ENCODE data around the gene ADAMTSL2.

The ADAMTSL2 gene

DNA sequence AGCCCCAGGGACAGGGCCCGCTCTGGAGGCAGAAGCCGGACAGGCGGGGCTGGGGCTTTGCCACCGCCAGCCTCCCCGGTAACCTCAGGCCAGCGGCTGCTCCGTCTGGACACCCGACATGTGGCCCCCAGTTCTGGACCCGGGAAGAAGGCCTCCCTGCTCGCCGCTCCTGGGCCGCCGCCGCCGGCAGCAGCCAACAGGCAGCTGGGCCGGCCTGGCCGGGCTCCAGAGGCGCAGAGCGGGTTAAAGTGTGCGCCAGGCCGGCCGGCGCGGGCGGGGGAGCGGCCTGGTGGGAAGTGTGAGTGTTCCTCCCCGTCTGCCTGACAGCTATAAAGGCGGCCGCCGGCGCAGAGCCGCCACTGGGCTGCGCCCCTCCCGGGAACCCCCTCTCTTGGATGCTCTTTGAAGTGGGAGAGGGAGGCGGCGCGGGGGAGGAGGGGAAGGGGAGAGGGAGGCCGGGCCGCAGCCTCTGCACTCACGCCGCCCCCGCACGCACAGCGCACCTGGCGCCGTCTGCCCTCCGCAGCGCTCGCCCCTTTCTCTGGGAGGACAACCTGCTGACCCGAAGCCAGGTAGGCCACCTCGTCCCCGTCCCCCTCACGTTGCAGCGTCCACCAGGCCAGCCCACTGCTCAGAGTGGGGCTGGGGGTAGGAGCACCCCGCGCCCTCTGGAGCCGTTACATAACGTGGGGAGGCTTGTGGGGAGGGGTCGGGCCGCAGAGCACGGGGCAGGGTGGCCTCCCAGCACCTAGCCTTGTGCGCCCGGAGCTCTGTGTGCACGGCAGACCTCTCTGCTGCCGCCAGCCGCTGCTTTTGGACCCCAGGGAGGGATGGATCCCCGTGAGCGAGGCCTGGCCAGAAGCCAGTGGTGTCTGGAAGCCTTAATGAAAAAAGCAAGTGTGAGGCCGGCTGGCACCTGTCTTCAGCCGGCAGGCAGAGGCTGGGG is at the start of gene ADAMTSL2:
Gene ADAMTSL2 (plus strand): TSS at position 359 of the 946 bp plus-strand sequence. CDS start 2,009 bp downstream, outside the sequence.
- H3K36me3 ChIP-seq (replicated peaks; ENCODE audit: low read depth, low read length): no peaks in the 10 kb centered on the region
- H2AFZ ChIP-seq (ENCODE audit: low read depth, low read length): no peak within 1 kb of the TSS
- TF ChIP-seq, protein P1, sequence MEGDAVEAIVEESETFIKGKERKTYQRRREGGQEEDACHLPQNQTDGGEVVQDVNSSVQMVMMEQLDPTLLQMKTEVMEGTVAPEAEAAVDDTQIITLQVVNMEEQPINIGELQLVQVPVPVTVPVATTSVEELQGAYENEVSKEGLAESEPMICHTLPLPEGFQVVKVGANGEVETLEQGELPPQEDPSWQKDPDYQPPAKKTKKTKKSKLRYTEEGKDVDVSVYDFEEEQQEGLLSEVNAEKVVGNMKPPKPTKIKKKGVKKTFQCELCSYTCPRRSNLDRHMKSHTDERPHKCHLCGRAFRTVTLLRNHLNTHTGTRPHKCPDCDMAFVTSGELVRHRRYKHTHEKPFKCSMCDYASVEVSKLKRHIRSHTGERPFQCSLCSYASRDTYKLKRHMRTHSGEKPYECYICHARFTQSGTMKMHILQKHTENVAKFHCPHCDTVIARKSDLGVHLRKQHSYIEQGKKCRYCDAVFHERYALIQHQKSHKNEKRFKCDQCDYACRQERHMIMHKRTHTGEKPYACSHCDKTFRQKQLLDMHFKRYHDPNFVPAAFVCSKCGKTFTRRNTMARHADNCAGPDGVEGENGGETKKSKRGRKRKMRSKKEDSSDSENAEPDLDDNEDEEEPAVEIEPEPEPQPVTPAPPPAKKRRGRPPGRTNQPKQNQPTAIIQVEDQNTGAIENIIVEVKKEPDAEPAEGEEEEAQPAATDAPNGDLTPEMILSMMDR (IDR thresholded peaks at IDR 0.05; ENCODE audit: low read depth, low read length): no peak
- TF ChIP-seq EZH2phosphoT487 (IDR thresholded peaks at IDR 0.05; ENCODE audit: low read depth): no peak
- H3K4me3 ChIP-seq (ENCODE audit: low read length): no peak within 1 kb of the TSS
- H3K9ac ChIP-seq (ENCODE audit: low read length): no peak within 1 kb of the TSS
- peaks cover 16% of the 10 kb centered on the region for H3K27me3 ChIP-seq (ENCODE audit: low read depth, low read length)
- H4K20me1 ChIP-seq (ENCODE audit: insufficient read depth, low read length): no peaks in the 10 kb centered on the region
- no peaks in the 10 kb centered on the region for H3K79me2 ChIP-seq (ENCODE audit: low read length)
- no peaks in the 10 kb centered on the region for H3K9me3 ChIP-seq (ENCODE audit: insufficient read depth, low read length)
- no peak within 1 kb of the TSS for H3K27ac ChIP-seq (ENCODE audit: low read length)
- H3K4me1 ChIP-seq (ENCODE audit: low read length): no peaks in the 10 kb centered on the region
- no peak within 1 kb of the TSS for H3K4me2 ChIP-seq (ENCODE audit: low read length)

DNA sequence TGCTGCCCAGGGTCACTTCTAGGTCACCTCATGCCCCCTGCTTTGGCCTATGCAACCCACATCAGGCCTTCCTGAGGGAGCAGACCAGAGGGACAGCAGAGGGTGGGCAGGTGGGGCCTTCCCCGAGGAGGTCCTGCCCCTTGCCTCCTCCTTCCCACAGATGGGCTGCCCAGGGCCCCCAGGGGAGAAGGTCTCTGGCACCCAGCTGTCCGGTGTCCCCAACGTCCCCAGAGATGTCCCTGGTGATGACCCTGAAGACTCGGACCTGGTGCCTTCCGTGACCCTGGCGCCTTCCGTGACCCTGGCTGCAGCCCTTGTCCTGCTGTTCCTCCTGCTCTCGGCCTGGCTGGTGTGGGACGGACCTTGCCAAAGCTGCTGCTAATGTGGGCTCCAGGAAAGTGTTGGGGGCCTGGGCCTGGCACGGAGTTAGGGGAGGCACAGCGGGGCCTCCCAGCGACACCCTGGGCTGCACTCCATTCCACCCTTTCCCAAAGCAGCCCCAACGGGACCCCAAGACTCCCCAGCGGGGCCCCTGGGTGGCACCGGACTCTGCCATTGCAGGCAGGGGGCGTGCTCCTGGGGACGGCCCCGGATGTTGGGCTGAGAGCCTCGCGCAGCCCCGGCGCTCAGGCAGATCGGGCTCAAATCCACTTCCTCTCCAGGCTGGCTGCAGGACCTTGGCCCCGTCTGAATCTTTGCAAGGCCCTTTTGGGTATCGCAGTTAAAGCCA is 48.8 kb upstream of the ADAMTSL2 start:
- Histone ChIP-seq H3K9me3 (ENCODE audit: insufficient read depth, low read length) (no peaks in the 10 kb centered on the region), H3K4me3 (ENCODE audit: low read length) (peak overlapping the region; percentile 78), H3K79me2 (ENCODE audit: low read length) (no peaks in the 10 kb centered on the region), H2AFZ (ENCODE audit: low read depth, low read length) (peak overlapping the region; percentile 94), H3K36me3 (replicated peaks; ENCODE audit: low read depth, low read length) (no peaks in the 10 kb centered on the region), H3K27ac (ENCODE audit: low read length) (no peak overlapping the region), H3K4me2 (ENCODE audit: low read length) (peak overlapping the region; percentile 100), H4K20me1 (ENCODE audit: insufficient read depth, low read length) (no peaks in the 10 kb centered on the region), H3K27me3 (ENCODE audit: low read depth, low read length) (peaks cover 22% of the 10 kb centered on the region), H3K4me1 (ENCODE audit: low read length) (peaks cover 8% of the 10 kb centered on the region), H3K9ac (ENCODE audit: low read length) (peak overlapping the region; percentile 72)
- TF ChIP-seq, protein P1 (IDR thresholded peaks at IDR 0.05; ENCODE audit: low read depth, low read length): no peak
- TF ChIP-seq EZH2phosphoT487 (IDR thresholded peaks at IDR 0.05; ENCODE audit: low read depth): no peak

DNA sequence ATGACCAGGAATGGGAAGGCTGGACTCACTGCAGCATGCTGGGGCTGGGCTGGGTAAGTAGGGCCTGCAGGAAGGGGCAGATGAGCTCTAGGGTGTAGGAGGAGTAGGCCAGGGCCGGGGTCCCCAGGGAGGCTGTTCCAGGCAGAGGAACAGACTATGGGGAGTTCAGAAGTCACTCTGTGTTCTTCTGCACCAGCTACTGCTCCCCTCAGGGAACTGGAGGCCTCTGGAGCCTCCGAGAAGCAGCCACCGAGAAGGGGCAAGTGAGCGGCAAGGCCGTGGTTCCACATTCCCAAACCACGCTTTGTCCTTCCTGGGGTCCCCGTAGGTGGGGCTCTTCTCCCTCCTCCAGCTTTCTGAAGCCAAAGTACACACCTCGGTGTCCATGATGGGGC is 47.2 kb upstream of the ADAMTSL2 start:
- peaks cover 22% of the 10 kb centered on the region for H3K27me3 ChIP-seq (ENCODE audit: low read depth, low read length)

More for the DNA sequence above, 47.2 kb upstream of the ADAMTSL2 start:
- H3K4me3 ChIP-seq (ENCODE audit: low read length): no peak overlapping the region
- no peaks in the 10 kb centered on the region for H3K79me2 ChIP-seq (ENCODE audit: low read length)
- no peaks in the 10 kb centered on the region for H3K9me3 ChIP-seq (ENCODE audit: insufficient read depth, low read length)
- H3K4me2 ChIP-seq (ENCODE audit: low read length): no peak overlapping the region
- H2AFZ ChIP-seq (ENCODE audit: low read depth, low read length): no peak overlapping the region
- H3K9ac ChIP-seq (ENCODE audit: low read length): no peak overlapping the region
- H4K20me1 ChIP-seq (ENCODE audit: insufficient read depth, low read length): no peaks in the 10 kb centered on the region
- peaks cover 8% of the 10 kb centered on the region for H3K4me1 ChIP-seq (ENCODE audit: low read length)
- no peak overlapping the region for H3K27ac ChIP-seq (ENCODE audit: low read length)
- H3K36me3 ChIP-seq (replicated peaks; ENCODE audit: low read depth, low read length): no peaks in the 10 kb centered on the region
- no peak for TF ChIP-seq EZH2phosphoT487 (IDR thresholded peaks at IDR 0.05; ENCODE audit: low read depth)
- TF ChIP-seq, protein P1 (IDR thresholded peaks at IDR 0.05; ENCODE audit: low read depth, low read length): no peak
